Muscle of back (tissue), 11 donors: ENCODE data around the gene PPM1N. TPM values are rescaled to one million over a fixed set of nuclear protein-coding genes. Genes with fewer than 3 reads are reported as not detected.

Source experiments
- DNase-seq, 3 donors: peaks; one replicate each; pipeline versions ENCODE4 v3.0.0 to v3.0.0-alpha.2; 2013
- polyA plus RNA-seq, 10 donors: library from polyadenylated mRNA; unstranded; fragments of 120-200 nt; gene quantifications; one replicate each; pipeline ENCODE4 v1.2.1, GENCODE V29; 2013; ENCODE audit not compliant: insufficient read length in 10 of 10

Gene PPM1N
- polyA plus RNA-seq, 10 donors, result 0.66 to 2.4 (median 0.77) TPM

GRCh38 chr19:45469945-45470761 is 28.1 kb upstream of the PPM1N start:
- DNase-seq, result no peak

- DNase-seq, result no peak
Observed at GRCh38 chr19:45470762-45471081, 27.5 kb upstream of the PPM1N start.

GRCh38 chr19:45471111-45471930 is 26.9 kb upstream of the PPM1N start:
- no peak for DNase-seq

- DNase-seq, result no peak
Observed at GRCh38 chr19:45471931-45472562, 26.2 kb upstream of the PPM1N start.

GRCh38 chr19:45472563-45473366 is 25.5 kb upstream of the PPM1N start:
- peak in 1 of 3 donors; percentile 45 for DNase-seq

- no peak for DNase-seq
Observed at GRCh38 chr19:45473367-45473681, 24.9 kb upstream of the PPM1N start.

- DNase-seq, result peak in 2 of 3 donors; percentile 45 to 66
Observed at GRCh38 chr19:45473682-45474605, 24.3 kb upstream of the PPM1N start.

GRCh38 chr19:45474606-45475521 is 23.4 kb upstream of the PPM1N start:
- DNase-seq, result peak in 2 of 3 donors; percentile 64 to 71

- DNase-seq, result peak in 2 of 3 donors; percentile 69 to 73
Observed at GRCh38 chr19:45475537-45476291, 22.5 kb upstream of the PPM1N start.

GRCh38 chr19:45476304-45476703 is 21.9 kb upstream of the PPM1N start:
- DNase-seq, result peak in 1 of 3 donors; percentile 64

GRCh38 chr19:45477186-45477585 is 21.1 kb upstream of the PPM1N start:
- no peak for DNase-seq

GRCh38 chr19:45477713-45478453 is 20.4 kb upstream of the PPM1N start:
- DNase-seq, result no peak

GRCh38 chr19:45478454-45479238 is 19.6 kb upstream of the PPM1N start:
- DNase-seq, result peak; percentile 90 to 96 (median 92)

- DNase-seq, result no peak
Observed at GRCh38 chr19:45483033-45483432, 15.2 kb upstream of the PPM1N start.

- DNase-seq, result no peak
Observed at GRCh38 chr19:45484273-45484945, 13.8 kb upstream of the PPM1N start.

GRCh38 chr19:45485305-45486077 is 12.8 kb upstream of the PPM1N start:
- peak; percentile 94 to 96 (median 94) for DNase-seq
